Ishikawa (cell line): ENCODE results near the gene THSD4.

ENCODE experiments used
- CEBPB ChIP-seq: IDR thresholded peaks from 2 replicates; pipeline ENCODE4 v1.6.1; 2012
- EGR1 ChIP-seq: IDR thresholded peaks from 2 replicates; pipeline ENCODE4 v1.6.1; 2012
- MAX ChIP-seq: IDR thresholded peaks from 2 replicates; pipeline ENCODE4 v1.6.1; 2012
- RAD21 ChIP-seq: IDR thresholded peaks from 2 replicates; pipeline ENCODE4 v1.6.1; 2012; ENCODE audit warnings: low read depth
- REST ChIP-seq: IDR thresholded peaks from 2 replicates; pipeline ENCODE4 v1.6.1; 2012; ENCODE audit warnings: low read depth, mild to moderate bottlenecking
- TAF1 ChIP-seq: IDR thresholded peaks from 2 replicates; pipeline ENCODE4 v1.6.1; 2012; ENCODE audit warnings: low read depth, mild to moderate bottlenecking

DNA sequence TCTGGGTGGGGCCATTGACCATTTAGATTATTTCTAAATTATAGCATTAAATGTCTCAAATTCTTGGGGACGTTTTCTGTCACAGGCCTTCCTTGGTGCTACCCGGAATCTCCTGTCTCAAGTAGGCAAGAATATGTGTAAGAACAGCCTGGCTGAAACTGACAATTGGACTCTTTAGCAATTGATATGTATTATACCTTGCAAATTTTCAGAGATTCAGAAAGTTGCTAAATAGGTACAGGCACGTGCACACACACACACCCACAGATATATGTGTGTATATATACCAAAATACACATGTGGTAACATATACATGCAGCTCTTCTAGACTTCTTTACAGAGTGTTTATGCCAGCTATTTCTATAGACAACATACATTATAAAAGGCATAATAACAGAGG, 481.9 kb downstream of the THSD4 start:
- TF ChIP-seq CEBPB (no peak), TAF1 (no peak), REST (no peak), EGR1 (no peak), MAX (no peak), RAD21 (no peak)
